ENCODE measurements around the gene OR1F1.
"Not testable (repeated sequence)": the region's sequence is repeated elsewhere in the genome, so short reads cannot be mapped to it uniquely, and the experiment has no call there.

The OR1F1 gene

GRCh38 chr16:3152027-3152276 lies 36.1 kb upstream of the OR1F1 start:
- DNase-seq = peak; percentile 29

- DNase-seq = peak; percentile 77
These were observed 35.6 kb upstream of the OR1F1 start for GRCh38 chr16:3152277-3152990.

GRCh38 chr16:3152991-3153368 lies 35.0 kb upstream of the OR1F1 start:
- no peak for DNase-seq

- DNase-seq = no peak
These were observed 32.8 kb upstream of the OR1F1 start for GRCh38 chr16:3155181-3155580.

- no peak for DNase-seq
These were observed 32.0 kb upstream of the OR1F1 start for GRCh38 chr16:3155972-3156371.

GRCh38 chr16:3157229-3158025 lies 30.6 kb upstream of the OR1F1 start:
- DNase-seq = peak; percentile 59

- no peak for DNase-seq
These were observed 29.9 kb upstream of the OR1F1 start for GRCh38 chr16:3158026-3158509.

GRCh38 chr16:3158510-3159314 lies 29.3 kb upstream of the OR1F1 start:
- DNase-seq = peak; percentile 96

GRCh38 chr16:3161235-3162018 lies 26.6 kb upstream of the OR1F1 start:
- no peak for DNase-seq

GRCh38 chr16:3164121-3164991 lies 23.6 kb upstream of the OR1F1 start:
- DNase-seq = no peak

GRCh38 chr16:3165111-3165822 lies 22.7 kb upstream of the OR1F1 start:
- DNase-seq = no peak

GRCh38 chr16:3166505-3166886 lies 21.5 kb upstream of the OR1F1 start:
- no peak for DNase-seq

- not testable (repeated sequence) for DNase-seq
These were observed 19.3 kb upstream of the OR1F1 start for GRCh38 chr16:3168729-3169128.

GRCh38 chr16:3170440-3171180 lies 17.4 kb upstream of the OR1F1 start:
- DNase-seq = peak; percentile 31

GRCh38 chr16:3171181-3171854 lies 16.7 kb upstream of the OR1F1 start:
- peak; percentile 61 for DNase-seq

GRCh38 chr16:3171855-3172593 lies 16.0 kb upstream of the OR1F1 start:
- DNase-seq = peak; percentile 44

- DNase-seq = no peak
These were observed 13.9 kb upstream of the OR1F1 start for GRCh38 chr16:3173892-3174617.

GRCh38 chr16:3174618-3175148 lies 13.3 kb upstream of the OR1F1 start:
- no peak for DNase-seq

Measured in CD4-positive, alpha-beta T cell treated with Interleukin-6 for 4 hours (primary cell).